GOT3 (cell line): ENCODE data around the gene PSMA7.
"Not testable (repeated sequence)": the region's sequence is repeated elsewhere in the genome, so short reads cannot be mapped to it uniquely, and the experiment has no call there.

Experiments used
- DNase-seq: peaks from one replicate; lab custom pipeline; 2025; ENCODE audit warnings: mixed read lengths; lab: John Stamatoyannopoulos, UW

The PSMA7 gene

DNA sequence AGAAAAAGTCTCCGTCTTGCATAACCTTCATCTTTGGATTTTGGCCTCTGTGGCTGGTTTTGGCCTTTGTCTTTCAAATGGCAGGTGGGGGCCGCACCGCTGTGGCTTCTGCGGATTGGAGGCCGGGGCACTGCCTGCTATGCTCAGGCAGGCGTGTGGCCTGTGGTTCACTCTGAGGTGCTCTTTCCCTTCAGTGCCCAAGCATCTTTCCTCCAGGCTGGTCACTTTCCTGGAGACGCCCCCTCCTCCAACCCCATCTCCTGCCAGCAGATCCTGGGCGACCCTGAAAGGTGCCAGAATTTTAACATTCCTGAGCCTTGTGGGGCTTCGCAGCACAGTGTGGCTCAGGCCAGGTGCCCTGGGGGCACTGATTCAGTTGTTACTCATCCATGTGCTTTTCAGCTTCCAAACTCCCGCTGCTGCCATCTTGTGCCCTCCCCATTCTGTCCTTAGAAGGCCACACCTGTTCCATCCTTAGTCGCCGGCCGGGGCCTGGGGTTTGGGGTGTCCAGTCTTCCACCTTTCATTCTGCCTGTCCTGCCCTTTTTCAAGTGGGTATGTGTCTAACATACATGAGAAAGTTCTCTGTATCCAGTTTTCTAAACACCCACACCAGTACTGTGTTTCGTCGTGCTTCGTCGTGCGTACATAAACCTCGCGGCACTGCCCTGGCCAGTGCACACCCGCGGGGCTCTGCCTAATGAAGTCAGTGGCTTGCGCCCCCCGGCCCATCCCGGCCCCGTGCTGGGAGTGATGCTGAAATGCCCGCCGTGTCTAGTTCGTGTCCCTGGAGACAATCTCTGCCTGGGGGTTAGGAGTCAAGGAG, 12.4 kb upstream of the PSMA7 start:
- DNase-seq = no peak

DNA sequence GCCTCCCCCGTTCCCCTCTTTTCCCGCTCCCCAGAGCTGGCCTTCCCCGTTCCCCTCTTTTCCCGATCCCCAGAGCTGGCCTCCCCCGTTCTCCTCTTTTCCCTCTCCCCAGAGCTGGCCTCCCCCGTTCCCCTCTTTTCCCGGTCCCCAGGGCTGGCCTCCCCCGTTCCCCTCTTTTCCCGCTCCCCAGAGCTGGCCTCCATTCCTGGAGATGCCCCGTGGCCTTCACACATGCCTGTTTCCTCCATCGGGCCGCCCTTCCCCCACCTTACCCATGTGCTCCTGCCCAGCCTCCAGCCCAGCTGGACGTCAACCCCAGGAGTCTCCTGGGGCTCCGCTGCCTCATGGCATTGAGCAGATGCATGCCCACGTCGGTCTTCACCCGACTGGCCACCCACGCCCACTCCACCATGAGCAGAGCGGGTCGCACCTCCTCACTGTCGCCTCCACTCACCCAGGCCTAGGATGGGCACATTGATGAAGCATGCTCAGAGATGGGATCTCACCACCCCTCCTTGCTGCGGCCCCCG, 8.7 kb upstream of the PSMA7 start:
- no peak for DNase-seq

DNA sequence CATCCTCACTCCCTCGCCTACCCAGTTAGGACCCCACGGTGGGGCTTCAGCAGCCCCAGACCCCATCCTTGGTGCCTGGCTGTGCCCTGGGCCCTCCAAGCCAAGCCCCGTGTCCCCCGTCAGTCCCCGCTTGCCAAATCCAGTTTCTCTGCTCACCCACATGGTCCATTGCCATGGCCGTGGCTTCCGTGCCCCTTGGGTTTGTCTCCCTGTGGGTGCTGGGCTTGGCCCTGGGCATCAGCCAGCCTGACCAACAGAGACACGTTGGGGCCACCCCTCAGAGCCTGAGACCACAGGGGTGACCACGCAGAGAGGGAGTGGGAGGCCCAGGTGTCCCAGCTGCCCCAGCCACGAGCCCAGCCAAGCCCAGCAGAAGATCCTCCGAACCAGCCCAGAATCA, 8.0 kb upstream of the PSMA7 start:
- no peak for DNase-seq

DNA sequence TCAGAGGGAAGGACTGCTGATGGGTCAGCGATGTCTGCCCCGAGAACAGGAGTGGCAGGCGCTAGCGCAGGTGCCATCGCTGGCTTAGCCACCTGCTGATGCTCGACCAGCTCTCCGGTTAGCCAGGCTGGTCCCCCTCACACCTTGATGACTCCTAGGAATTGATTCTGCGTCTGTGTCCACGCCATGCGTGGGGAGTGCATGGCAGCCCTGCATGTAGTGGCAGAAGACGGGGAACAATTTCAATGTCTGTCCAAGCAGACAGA, 7.0 kb upstream of the PSMA7 start:
- no peak for DNase-seq

DNA sequence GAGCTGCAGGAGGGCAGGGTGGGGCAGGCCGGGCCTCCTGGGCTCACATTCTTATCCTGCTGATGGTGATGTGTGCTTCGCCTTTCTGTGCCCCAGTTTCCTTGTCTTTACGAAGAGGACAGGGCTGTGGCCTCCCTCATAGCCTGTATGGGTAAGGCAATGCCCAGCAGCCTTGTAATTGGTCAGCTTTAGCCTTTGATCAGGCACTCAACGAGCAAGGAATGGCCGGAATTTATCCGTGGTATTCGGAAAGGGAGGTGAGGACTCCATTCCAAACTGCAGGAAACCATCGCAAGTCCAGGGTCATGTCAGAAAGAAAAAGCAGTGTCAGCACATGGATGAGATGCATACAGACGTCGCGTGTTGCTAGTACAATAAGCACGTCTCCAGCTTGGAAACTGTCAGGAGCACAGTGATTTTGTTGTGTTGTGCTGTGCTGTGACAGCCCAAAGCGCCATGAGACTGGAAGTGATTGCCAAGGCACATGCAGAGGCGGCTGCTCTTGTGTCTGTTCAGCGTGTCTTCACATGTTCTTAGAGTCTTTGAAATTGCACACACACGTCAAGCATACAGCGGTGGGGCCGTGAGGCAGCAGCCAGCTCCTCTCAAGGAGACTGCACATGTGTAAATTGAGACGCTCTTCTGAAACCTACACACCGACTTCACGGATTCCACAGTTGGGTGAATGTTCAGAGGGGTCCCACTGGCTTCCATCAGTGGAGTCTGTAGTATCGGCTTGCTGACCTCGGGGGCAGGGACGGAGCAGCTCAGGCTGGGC, 6.5 kb upstream of the PSMA7 start:
- no peak for DNase-seq

DNA sequence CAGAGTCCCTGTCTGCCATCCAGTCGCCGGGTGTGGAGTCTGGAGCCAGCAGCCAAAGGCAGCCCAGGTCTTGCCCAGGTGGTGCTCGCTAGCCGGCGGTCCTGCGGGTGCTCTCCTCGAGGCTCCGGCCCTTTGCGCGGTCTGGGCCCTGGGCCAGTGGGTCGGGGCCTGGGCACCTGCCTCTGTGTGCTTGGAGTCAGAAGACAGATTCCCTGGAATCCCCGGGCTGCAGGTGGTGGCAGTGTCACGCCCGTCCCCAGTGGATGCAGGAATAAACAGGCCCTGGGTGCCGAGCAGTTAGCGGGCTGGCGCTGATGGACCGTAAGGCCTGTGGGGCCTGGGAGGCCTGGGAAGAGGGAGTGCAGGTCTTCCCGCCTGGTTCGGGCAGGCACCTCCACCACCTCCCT, 5.7 kb upstream of the PSMA7 start:
- DNase-seq = no peak

DNA sequence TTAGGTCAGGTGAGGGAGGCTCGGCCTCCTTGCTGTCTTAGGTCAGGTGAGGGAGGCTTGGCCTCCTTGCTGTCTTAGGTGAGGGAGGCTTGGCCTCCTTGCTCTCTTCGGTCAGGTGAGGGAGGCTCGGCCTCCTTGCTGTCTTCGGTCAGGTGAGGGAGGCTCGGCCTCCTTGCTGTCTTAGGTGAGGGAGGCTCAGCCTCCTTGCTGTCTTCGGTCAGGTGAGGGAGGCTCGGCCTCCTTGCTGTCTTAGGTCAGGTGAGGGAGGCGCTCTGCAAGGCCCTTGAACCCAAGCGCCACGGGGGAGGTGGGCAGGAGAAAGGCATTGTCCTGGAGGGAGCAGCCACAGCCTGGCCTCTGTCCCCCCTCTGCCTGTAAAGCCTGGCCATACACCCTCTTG, 5.2 kb upstream of the PSMA7 start:
- not testable (repeated sequence) for DNase-seq

DNA sequence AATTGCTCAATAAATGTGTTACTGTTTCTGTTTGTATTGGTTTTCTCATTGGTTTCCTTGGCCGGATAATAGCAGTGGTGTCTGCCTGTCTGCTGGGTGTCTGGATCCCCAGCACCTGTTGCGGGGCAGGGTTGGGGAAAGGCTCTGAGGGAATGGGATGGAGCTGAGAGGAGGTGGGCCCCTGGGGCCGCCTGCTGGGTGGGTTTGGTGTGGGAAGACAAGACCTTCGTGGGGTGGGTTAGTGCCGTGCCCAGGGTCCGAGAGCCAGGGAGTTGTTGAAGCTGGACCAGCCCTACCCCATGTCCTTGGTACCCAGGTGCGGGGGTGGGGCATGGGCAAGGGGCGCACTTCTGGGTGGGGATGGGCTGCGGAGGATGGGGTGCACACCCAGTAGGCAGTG, 4.3 kb upstream of the PSMA7 start:
- DNase-seq = no peak

DNA sequence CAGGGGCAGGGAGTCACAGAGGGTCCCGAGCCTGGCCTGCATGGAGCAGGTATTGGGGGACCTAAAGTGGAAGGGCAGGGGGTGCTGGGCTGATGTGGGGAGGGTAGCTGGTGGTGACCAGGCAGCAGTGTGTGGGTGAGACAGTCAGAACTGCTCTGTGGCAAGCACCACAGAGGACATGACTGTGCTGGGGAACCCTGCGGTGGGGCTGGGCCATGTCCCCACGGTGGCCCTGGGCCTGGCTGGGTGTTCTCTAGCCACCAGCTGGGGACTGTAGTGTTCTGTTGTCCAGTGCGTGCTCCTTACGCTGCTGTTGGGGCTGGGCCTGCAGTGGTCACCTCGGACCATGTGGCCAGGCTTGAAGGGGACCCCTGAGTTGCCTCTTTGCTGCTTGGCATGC, 3.9 kb upstream of the PSMA7 start:
- DNase-seq = no peak

DNA sequence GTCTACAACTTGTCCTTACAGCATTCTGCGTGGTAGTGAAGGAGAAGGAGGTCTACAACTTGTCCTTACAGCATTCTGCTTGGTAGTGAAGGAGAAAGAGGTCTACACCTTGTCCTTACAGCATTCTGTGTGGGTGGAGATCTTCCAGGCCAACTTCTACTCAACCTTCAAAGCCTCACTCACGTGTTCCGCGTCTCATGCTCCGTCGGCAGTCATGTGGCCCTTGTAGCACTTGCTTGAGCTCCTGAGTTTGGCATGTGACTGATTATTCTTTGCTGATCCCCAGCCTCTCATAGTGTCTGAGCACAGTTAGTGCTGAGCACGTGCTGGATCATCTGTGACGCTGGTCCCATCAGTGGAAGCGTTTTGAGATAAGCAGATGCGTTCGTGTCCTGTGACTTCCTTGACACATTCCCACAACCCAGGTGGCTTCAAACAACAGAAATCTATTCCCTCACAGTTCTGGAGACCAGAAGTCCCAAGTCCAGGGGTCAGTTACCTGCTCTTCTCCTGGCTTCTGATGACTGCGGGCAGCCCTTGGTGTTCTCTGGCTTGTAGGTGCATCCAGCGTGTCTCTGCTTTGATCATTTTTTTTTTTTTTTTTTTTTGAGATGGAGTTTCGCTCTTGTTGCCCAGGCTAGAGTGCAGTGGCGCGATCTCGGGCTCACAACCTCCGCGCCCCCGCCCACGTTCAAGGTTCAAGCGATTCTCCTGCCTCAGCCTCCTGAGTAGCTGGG, 3.0 kb upstream of the PSMA7 start:
- no peak for DNase-seq

DNA sequence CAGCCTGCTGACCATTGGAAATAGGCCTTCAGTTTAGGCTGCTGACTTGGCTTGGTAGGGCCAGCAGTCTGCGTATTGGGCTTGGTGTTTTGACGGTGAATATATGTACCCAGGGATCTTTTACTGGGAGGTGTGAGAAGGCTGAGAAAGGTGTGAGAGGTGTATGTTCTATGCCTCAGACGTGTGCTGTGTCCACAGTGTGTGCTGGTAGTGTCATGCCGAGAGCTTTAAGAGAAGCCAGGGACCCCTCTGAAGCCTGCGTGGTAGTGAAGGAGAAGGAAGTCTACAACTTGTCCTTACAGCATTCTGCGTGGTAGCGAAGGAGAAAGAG, 2.5 kb upstream of the PSMA7 start:
- no peak for DNase-seq

DNA sequence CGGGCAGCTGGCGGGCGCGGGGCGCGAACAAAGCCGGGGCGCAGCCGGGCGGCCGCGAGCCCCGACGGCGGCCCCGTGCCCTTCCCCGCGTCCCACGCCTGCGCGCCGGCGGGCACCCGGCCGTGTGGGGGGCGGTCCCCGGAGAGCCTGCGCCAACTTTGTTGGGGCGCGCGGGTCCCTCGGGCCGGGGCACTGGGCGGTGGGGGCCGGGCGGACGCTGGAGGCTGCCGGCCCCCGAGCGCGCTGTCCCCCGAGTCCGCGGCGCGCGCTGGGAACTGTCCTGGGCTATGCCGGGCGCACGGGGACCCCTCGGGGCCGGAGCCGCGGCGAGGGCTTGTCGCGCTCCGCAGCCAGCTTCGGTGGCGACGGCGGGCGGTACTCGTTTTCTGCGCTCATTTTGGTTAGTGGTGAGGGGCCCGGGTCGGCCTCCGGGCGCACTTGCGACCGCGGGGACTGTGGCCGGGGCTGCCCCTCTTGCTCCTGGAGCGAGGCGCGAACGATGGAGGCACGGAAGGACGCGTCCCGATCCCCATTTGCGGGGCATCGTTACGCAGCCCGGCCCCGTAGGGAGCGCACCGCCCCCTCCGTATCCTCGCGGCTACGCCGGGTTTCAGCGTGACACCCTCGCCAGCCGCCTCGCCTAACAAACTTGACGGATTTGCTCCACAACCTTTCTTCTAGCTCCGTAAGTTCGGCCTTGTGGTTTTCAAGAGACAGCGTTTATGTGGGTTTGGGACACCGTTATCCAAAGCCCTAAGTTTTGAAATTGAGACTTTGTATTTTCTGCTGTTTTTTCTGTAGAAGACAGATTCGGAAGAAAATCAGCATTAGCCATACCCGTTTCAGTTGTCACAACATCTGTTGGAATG, 997 bp upstream of the PSMA7 start:
- no peak for DNase-seq

DNA sequence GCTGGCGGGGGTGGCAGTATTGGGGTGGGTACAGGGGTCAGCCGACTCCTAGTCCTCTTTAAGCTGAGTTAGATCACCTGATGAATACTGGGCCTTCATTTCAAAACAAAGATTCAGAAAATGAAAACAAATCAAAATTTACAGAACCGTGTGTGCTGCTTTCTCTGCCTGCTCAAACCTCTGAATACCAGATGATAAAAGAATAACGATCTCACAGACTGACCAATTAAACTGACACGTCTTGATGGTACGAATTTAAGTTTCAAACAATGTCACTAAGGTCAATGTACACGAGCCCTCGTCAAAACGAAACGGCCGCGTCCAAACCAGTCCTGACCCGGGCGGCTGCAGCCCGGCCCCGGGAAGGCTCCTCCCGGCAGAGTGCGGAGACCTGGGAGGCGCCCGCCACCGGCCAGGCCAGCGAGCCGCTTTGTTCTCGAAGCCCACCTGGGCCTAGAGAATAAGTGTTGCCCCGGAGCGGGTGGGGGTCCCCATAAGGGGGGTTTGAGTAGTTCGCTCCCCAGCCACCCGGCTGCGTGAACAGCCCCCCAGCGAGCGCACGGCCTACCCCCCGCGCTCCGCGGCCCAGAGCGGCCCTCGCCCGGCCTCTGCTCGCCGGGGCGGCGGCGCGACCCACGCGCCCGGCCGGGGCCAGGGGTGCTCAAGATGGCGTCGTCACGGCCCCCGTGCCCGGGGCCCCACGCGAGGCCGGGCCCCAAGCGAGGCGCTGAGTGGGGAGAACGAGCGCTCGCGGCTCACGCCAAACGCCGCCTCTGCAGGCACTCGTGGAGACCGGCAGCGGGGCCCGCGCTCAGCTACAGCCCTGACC, 728 bp downstream of the PSMA7 start:
- no peak for DNase-seq

DNA sequence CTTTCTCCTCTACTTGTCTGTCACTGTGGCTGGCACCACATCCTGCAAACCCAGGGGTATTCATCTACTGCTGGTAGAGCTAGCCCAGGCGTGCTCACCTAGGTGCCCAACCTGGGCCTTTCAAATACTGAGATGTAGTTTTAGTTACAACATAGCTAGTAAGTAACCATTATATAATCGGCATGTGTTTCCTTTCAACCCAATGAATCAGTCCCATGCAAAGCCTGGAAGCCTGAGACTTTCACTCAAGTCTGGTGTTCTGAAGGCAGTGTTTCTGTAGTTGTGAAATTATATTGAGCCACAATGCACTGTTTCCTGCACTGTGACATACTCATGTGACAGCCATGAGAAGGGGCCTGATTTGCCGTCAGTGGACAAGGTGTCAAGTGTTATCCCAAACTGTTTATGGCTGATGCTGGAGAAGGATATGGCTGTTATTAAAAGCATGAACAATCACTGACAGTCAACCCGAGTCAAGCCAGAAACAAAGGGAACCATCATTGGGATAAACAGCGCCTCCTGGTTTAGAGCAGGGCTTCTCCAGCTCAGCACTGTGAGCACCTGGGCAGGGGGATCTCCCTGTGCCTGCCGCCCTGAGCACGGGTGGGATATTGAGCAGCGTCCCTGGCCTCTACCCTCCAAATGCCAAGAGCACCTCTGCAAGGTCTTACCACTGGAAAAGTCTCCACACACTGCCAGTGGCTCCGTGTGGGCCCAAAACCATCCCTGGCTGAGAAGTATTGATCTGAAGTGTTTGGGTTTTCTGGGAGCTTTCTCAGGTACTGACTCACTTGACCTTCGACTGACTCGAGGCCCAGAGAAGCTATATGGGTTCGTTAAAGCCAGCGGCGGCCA, 1.6 kb downstream of the PSMA7 start:
- DNase-seq = no peak

DNA sequence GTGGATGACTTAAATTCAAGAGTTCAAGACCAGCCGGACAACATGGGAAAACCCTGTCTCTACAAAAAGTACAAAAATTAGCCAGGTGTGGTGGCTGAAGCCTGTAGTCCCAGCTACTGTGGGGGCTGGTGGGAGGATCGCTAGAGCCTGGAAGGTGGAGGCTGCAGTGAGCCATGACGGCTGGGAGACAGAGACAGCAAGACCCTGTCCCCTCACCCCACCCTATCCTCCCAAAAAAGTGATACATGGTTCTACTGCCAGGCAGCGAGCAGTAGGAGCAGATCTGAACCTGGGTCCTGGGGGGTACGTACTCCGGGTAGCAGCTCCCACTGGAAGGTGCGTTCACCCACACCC, 2.2 kb downstream of the PSMA7 start:
- no peak for DNase-seq

DNA sequence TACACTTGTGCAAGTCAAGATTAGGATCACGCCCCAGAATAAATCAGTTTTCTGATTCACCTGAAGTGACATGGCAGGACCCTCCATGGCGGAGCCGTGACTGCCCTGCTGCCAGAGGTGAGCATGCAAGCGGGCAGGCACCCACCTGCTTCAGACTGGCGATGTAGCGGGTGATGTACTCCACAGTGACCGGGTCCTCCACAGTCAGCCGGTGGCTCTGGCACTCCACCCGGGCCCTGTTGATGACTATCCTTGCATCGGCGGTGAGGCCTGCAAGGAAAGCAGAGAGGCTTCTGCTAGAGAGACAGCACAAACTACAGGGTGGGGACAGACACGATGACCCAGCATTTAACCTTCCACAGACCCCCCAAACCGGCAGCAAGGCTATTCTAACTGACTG, 3.6 kb downstream of the PSMA7 start:
- no peak for DNase-seq

DNA sequence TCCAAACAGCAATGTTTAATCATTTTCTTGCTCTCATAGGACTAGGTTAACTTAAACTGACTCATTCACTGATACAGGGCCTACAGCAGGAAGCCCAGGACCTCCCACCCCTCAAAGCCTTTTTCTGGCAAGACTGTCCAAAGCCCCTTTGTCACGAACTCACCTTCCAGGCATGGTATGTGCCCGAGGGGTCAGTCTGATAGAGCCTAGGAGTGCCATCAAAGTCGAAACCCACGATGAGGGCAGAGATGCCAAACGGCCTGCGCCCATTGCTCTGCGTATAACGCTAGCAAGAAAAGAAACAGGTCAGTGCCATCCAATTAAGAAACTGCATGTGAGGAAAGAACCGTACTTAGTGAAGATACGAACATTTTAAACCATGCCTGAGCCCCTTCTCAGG, 4.3 kb downstream of the PSMA7 start:
- no peak for DNase-seq

DNA sequence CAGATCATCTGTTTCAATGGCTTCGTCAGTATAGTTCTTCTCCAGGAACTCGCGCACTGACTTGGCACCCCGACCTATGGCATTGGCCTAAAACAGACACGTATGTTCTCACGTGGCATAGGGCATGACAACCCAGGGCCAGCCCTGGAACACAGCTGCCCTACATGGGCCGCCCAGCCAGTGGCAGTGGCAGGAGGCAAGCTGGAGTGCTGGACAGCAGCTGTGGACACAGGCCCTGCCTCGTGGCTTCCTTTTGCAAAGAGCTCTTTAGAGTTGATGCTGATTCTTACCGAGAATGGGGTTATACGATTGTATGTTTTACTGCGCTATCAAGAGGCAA, 5.0 kb downstream of the PSMA7 start:
- DNase-seq = no peak

DNA sequence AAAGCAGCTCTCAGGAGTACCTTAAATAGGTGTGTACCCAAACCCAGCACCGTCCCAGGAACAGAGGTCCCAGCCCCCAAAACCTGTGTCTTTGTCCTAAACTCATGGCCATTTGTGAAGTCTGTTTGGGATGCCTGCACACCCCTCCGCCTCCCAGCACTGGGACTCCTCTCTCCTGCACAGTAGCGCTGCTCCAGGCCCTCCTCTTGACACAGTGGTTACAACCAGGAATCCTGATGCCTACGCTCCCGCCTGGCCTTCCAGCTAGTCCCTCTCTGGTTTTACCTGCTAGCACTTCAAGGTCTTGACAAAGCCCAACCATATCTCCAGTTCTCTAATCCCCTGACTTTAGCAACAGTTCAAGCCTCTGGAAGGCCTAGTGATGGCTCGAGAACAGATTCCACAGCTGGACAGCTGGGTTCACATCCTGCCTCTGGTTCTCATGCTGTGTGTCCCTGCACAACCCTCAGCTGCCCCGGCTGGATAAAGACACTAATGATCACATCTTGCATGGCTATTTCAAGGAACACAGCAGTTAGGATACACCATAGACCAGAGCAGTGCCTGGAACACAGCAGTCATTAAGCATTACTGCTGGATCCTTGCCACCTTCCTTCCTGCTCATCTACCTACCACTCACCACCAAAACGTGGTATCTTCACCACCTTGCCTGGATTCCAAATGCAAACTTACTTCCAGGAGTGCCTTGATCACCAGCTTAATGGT, 5.6 kb downstream of the PSMA7 start:
- DNase-seq = no peak

DNA sequence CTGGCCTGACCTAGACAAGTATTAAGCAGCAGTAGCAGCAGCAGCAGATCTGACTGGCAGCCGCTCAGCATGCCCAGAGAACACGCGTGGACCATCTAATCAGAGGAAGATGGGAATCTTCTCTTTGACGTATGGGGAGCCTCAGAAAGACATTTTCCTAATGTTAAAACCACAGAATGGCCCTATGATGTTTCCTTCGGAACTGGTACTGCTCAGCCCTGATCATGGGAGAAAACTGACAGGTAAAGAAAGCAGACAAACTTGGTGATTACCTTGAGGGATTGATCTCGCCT, 6.2 kb downstream of the PSMA7 start:
- DNase-seq = no peak
